ENCODE measurements around the gene CASP1. TPM values are rescaled to one million over a fixed set of nuclear protein-coding genes. Genes with fewer than 3 reads are reported as not detected.

The CASP1 gene
- polyA plus RNA-seq, 3 donors: 210 to 460 (median 433) TPM

GRCh38 chr11:105024394-105024793, 10.6 kb downstream of the CASP1 start:
- H3K27ac ChIP-seq (ENCODE audit: low read depth in 1 of 2, low read length in 2 of 2): peak overlapping the region in 1 of 2 donors; percentile 49
- H3K79me2 ChIP-seq (ENCODE audit: insufficient read depth, low read length): peaks cover 30% of the 10 kb centered on the region
- peaks cover 31% of the 10 kb centered on the region for H4K20me1 ChIP-seq (ENCODE audit: insufficient read depth, low read length)
- intact Hi-C loops (cut with micrococcal nuclease): no loop called here
- H3K9me3 ChIP-seq (replicated peaks in 1 of 2; ENCODE audit: control insufficient read depth in 1 of 2, insufficient read depth in 1 of 2, low read length in 2 of 2): no peaks in the 10 kb centered on the region
- H2AFZ ChIP-seq (ENCODE audit: insufficient read depth, low read depth, low read length, poor library complexity, severe bottlenecking): no peak overlapping the region
- Mint-ChIP-seq H3K27ac (peak overlapping the region in 4 of 7 donors; percentile 35 to 62 (median 52)), H3K4me3 (no peak overlapping the region), H3K9me3 (peaks cover 0 to 6% (median 4%) of the 10 kb centered on the region in 7 donors), H3K27me3 (ENCODE audit: low read depth in 3 of 3) (no peaks in the 10 kb centered on the region), H3K36me3 (peaks cover 48 to 56% of the 10 kb centered on the region in 2 donors), H3K4me1 (peaks cover 50% of the 10 kb centered on the region)
- no peak overlapping the region for H3K4me2 ChIP-seq (replicated peaks; ENCODE audit: extremely low read depth, low read length, poor library complexity, severe bottlenecking)
- no peak for DNase-seq
- no peak for TF ChIP-seq CTCF (IDR thresholded peaks at IDR 0.05)
- no peak overlapping the region for H3K9ac ChIP-seq (ENCODE audit: insufficient read depth, low read length, poor library complexity, severe bottlenecking)
- peaks cover 42 to 47% of the 10 kb centered on the region in 2 donors for H3K4me1 ChIP-seq (ENCODE audit: control insufficient read depth in 1 of 2, insufficient read depth in 2 of 2, low read length in 2 of 2)
- no CpG with 5 or more reads among the region's 1 CpG for WGBS (ENCODE audit: insufficient coverage)
- H3K27me3 ChIP-seq (ENCODE audit: control insufficient read depth in 2 of 2, insufficient read depth in 2 of 2, low read length in 2 of 2): no peaks in the 10 kb centered on the region
- no peak overlapping the region for H3K4me3 ChIP-seq (replicated peaks in 1 of 3; ENCODE audit: low read depth in 2 of 3, low read length in 3 of 3)
- H3K36me3 ChIP-seq (replicated peaks in 1 of 2; ENCODE audit: control insufficient read depth in 1 of 2, insufficient read depth in 2 of 2, low read length in 2 of 2): peaks cover 49 to 53% of the 10 kb centered on the region in 2 donors

- H3K27ac ChIP-seq (ENCODE audit: low read depth in 1 of 2, low read length in 2 of 2): peak within 1 kb of the TSS in 1 of 2 donors; percentile 71
- H3K9ac ChIP-seq (ENCODE audit: insufficient read depth, low read length, poor library complexity, severe bottlenecking): no peak within 1 kb of the TSS
- no peak within 1 kb of the TSS for H2AFZ ChIP-seq (ENCODE audit: insufficient read depth, low read depth, low read length, poor library complexity, severe bottlenecking)
- peaks cover 20% of the 10 kb centered on the region for H4K20me1 ChIP-seq (ENCODE audit: insufficient read depth, low read length)
- H3K79me2 ChIP-seq (ENCODE audit: insufficient read depth, low read length): peaks cover 17% of the 10 kb centered on the region
- peak within 1 kb of the TSS; percentile 12 to 57 (median 47) for H3K4me3 ChIP-seq (replicated peaks in 1 of 3; ENCODE audit: low read depth in 2 of 3, low read length in 3 of 3)
- no peak for TF ChIP-seq CTCF (IDR thresholded peaks at IDR 0.05)
- Mint-ChIP-seq H3K27me3 (ENCODE audit: low read depth in 3 of 3) (no peaks in the 10 kb centered on the region), H3K36me3 (peaks cover 36 to 44% of the 10 kb centered on the region in 2 donors), H3K4me3 (peak within 1 kb of the TSS; percentile 66 to 84), H3K27ac (peak within 1 kb of the TSS; percentile 65 to 87 (median 80)), H3K9me3 (peaks cover 0 to 7% (median 4%) of the 10 kb centered on the region in 7 donors), H3K4me1 (peaks cover 39% of the 10 kb centered on the region)
- no peaks in the 10 kb centered on the region for H3K9me3 ChIP-seq (replicated peaks in 1 of 2; ENCODE audit: control insufficient read depth in 1 of 2, insufficient read depth in 1 of 2, low read length in 2 of 2)
- H3K4me1 ChIP-seq (ENCODE audit: control insufficient read depth in 1 of 2, insufficient read depth in 2 of 2, low read length in 2 of 2): peaks cover 30 to 35% of the 10 kb centered on the region in 2 donors
- no peaks in the 10 kb centered on the region for H3K27me3 ChIP-seq (ENCODE audit: control insufficient read depth in 2 of 2, insufficient read depth in 2 of 2, low read length in 2 of 2)
- intact Hi-C loops (cut with micrococcal nuclease): no loop called here
- H3K4me2 ChIP-seq (replicated peaks; ENCODE audit: extremely low read depth, low read length, poor library complexity, severe bottlenecking): peak within 1 kb of the TSS; percentile 62
- peaks cover 37 to 40% of the 10 kb centered on the region in 2 donors for H3K36me3 ChIP-seq (replicated peaks in 1 of 2; ENCODE audit: control insufficient read depth in 1 of 2, insufficient read depth in 2 of 2, low read length in 2 of 2)
- peak; percentile 35 to 76 (median 70) for DNase-seq
Measured at GRCh38 chr11:105023003-105023402, 11.9 kb downstream of the CASP1 start, which contains the start of gene CASP5. Gene CASP5 (minus strand): TSS chr11:105023168. CDS start chr11:105023136, 32 bp downstream.
